H9 (cell line): Measurements from ENCODE around the gene FGD5. TPM values are rescaled to one million over a fixed set of nuclear protein-coding genes. Genes with fewer than 3 reads are reported as not detected.

Source experiments
- DNase-seq: peaks from one replicate; pipeline ENCODE4 v3.0.0-alpha.2; 2017
- H2AFZ ChIP-seq: one replicate; pipeline ENCODE4 v1.6.1; 2013; ENCODE audit warnings: mild to moderate bottlenecking, low read length, control low read depth, moderate library complexity
- H2AK5ac ChIP-seq: 2 replicates; pipeline ENCODE4 v1.6.1; 2013; ENCODE audit warnings: low read length, control low read depth, mixed read lengths; ENCODE audit not compliant: insufficient read length
- H2BK120ac ChIP-seq: one replicate; pipeline ENCODE4 v1.6.1; 2013; ENCODE audit warnings: low read depth, mild to moderate bottlenecking, low read length, control low read depth, inconsistent platforms; ENCODE audit not compliant: poor library complexity, severe bottlenecking
- H2BK12ac ChIP-seq: 2 replicates; pipeline ENCODE4 v1.6.1; 2013; ENCODE audit warnings: low read length, control low read depth, mixed read lengths, low read depth; ENCODE audit not compliant: insufficient read length
- H2BK15ac ChIP-seq: 2 replicates; pipeline ENCODE4 v1.6.1; 2013; ENCODE audit warnings: low read depth, low read length, control low read depth
- H2BK20ac ChIP-seq: one replicate; pipeline ENCODE4 v1.6.1; 2013; ENCODE audit warnings: low read depth, mild to moderate bottlenecking, low read length, control low read depth, inconsistent platforms; ENCODE audit not compliant: poor library complexity, severe bottlenecking
- H2BK5ac ChIP-seq: 2 replicates; pipeline ENCODE4 v1.6.1; 2013; ENCODE audit warnings: low read length, control low read depth, mixed read lengths; ENCODE audit not compliant: insufficient read length
- H3K14ac ChIP-seq: 2 replicates; pipeline ENCODE4 v1.6.1; 2013; ENCODE audit warnings: low read length, control low read depth; ENCODE audit not compliant: insufficient read depth
- H3K18ac ChIP-seq: 2 replicates; pipeline ENCODE4 v1.6.1; 2013; ENCODE audit warnings: low read depth, mild to moderate bottlenecking, mixed read lengths, low read length, control low read depth; ENCODE audit not compliant: insufficient read length
- H3K23ac ChIP-seq: 2 replicates; pipeline ENCODE4 v1.6.1; 2013; ENCODE audit warnings: low read length, control low read depth, mixed read lengths, low read depth; ENCODE audit not compliant: insufficient read length
- H3K23me2 ChIP-seq: 2 replicates; pipeline ENCODE4 v1.6.1; 2013; ENCODE audit warnings: low read depth, mild to moderate bottlenecking, mixed read lengths, low read length, control low read depth; ENCODE audit not compliant: insufficient read length, poor library complexity, severe bottlenecking
- H3K27ac ChIP-seq: 2 replicates; pipeline ENCODE4 v1.5.1; 2013; ENCODE audit warnings: low read length, control low read depth, mixed read lengths, low read depth; ENCODE audit not compliant: insufficient read length
- H3K27me3 ChIP-seq: 2 replicates; pipeline ENCODE4 v1.6.1; 2013; ENCODE audit warnings: low read length, control low read depth, inconsistent platforms; ENCODE audit not compliant: insufficient read depth
- H3K4ac ChIP-seq: 2 replicates; pipeline ENCODE4 v1.6.1; 2013; ENCODE audit warnings: low read depth, mild to moderate bottlenecking, control low read depth, inconsistent platforms, low read length, moderate library complexity
- H3K4me1 ChIP-seq: 2 replicates; pipeline ENCODE4 v1.6.1; 2013; ENCODE audit warnings: low read length, control low read depth, inconsistent platforms; ENCODE audit not compliant: insufficient read depth
- H3K4me2 ChIP-seq: 2 replicates; pipeline ENCODE4 v1.6.1; 2013; ENCODE audit warnings: low read length, control low read depth, mixed read lengths; ENCODE audit not compliant: insufficient read length, insufficient read depth
- H3K56ac ChIP-seq: 2 replicates; pipeline ENCODE4 v1.6.1; 2013; ENCODE audit warnings: low read depth, mild to moderate bottlenecking, mixed read lengths, low read length, control low read depth; ENCODE audit not compliant: insufficient read length
- H3K79me1 ChIP-seq: 2 replicates; pipeline ENCODE4 v1.6.1; 2013; ENCODE audit warnings: low read depth, mild to moderate bottlenecking, moderate library complexity, low read length, control low read depth, inconsistent platforms; ENCODE audit not compliant: insufficient read depth, poor library complexity, severe bottlenecking
- H3K79me2 ChIP-seq: 2 replicates; pipeline ENCODE4 v1.6.1; 2013; ENCODE audit warnings: low read length, control low read depth, inconsistent platforms; ENCODE audit not compliant: insufficient read depth
- H3K9ac ChIP-seq: 2 replicates; pipeline ENCODE4 v1.6.1; 2013; ENCODE audit warnings: low read length, control low read depth, mixed read lengths; ENCODE audit not compliant: insufficient read length; ENCODE audit errors: extremely low read depth
- H3K9me3 ChIP-seq: one replicate; pipeline ENCODE4 v1.6.1; 2013; ENCODE audit warnings: low read depth, low read length, inconsistent platforms; ENCODE audit not compliant: control insufficient read depth
- H3T11ph ChIP-seq: one replicate; pipeline ENCODE4 v1.6.1; 2013; ENCODE audit warnings: mild to moderate bottlenecking, low read length, control low read depth, inconsistent platforms
- H4K20me1 ChIP-seq: one replicate; pipeline ENCODE4 v1.6.1; 2013; ENCODE audit not compliant: control insufficient read depth, insufficient read length, insufficient read depth
- H4K5ac ChIP-seq: 2 replicates; pipeline ENCODE4 v1.6.1; 2013; ENCODE audit warnings: low read depth, mild to moderate bottlenecking, mixed read lengths, low read length, control low read depth; ENCODE audit not compliant: insufficient read length
- H4K8ac ChIP-seq: replicated peaks from 2 replicates; pipeline ENCODE4 v1.6.1; 2013; ENCODE audit warnings: low read length, control low read depth, mixed read lengths, low read depth; ENCODE audit not compliant: insufficient read length
- H4K91ac ChIP-seq: 2 replicates; pipeline ENCODE4 v1.6.1; 2013; ENCODE audit warnings: low read depth, mild to moderate bottlenecking, moderate library complexity, mixed read lengths, low read length, control low read depth; ENCODE audit not compliant: insufficient read length
- H3K27ac Mint-ChIP-seq, 3 experiments: 2 replicates in 2 of 3; 3 replicates in 1 of 3; pipeline ENCODE4 v1.8.0; 2020 to 2021; ENCODE audit warnings: mixed read lengths in 3 of 3, mild to moderate bottlenecking in 1 of 3, moderate library complexity in 1 of 3
- H3K27me3 Mint-ChIP-seq: 2 replicates; pipeline ENCODE4 v1.8.0; 2021; ENCODE audit warnings: low read depth, mild to moderate bottlenecking, moderate library complexity, mixed read lengths
- H3K36me3 Mint-ChIP-seq, 3 experiments: 2 replicates in 2 of 3; 3 replicates in 1 of 3; pipeline ENCODE4 v1.8.0; 2020 to 2021; ENCODE audit warnings: low read depth in 3 of 3, mixed read lengths in 3 of 3; ENCODE audit not compliant: insufficient read depth in 1 of 3
- H3K4me1 Mint-ChIP-seq, 2 experiments: 2 replicates each; pipeline ENCODE4 v1.8.0; 2020; ENCODE audit warnings: mixed read lengths in 2 of 2
- H3K4me3 Mint-ChIP-seq, 2 experiments: 2 replicates in 1 of 2; 3 replicates in 1 of 2; pipeline ENCODE4 v1.8.0; 2020 to 2021; ENCODE audit warnings: mild to moderate bottlenecking in 2 of 2, mixed read lengths in 2 of 2, moderate library complexity in 1 of 2
- H3K9me3 Mint-ChIP-seq, 2 experiments: 2 replicates in 1 of 2; 3 replicates in 1 of 2; pipeline ENCODE4 v1.8.0; 2020; ENCODE audit warnings: mild to moderate bottlenecking in 2 of 2, mixed read lengths in 2 of 2, moderate library complexity in 1 of 2
- WGBS: extraction: QIAGEN DNeasy Blood & Tissue Kit; methylation state at CpG from one replicate; pipeline ENCODE4 v1.1.7; 2013; ENCODE audit warnings: missing lambda C conversion rate, low lambda C conversion rate, mixed read lengths; ENCODE audit not compliant: insufficient read length; ENCODE audit errors: extremely low coverage; 5-methylcytosine and 5-hydroxymethylcytosine counted together
- total RNA-seq: library from RNA; stranded (reverse); gene quantifications from 2 replicates; pipeline ENCODE4 v1.2.1, GENCODE V29; 2021
- TF ChIP-seq, protein P1 (sequence below): fragments of 200-600 bp; sonication (generic); conservative IDR thresholded peaks from 3 replicates; pipeline ENCODE4 v1.8.0; 2021; ENCODE audit warnings: antibody characterized with exemption, mild to moderate bottlenecking

FGD5 gene
- total RNA-seq, 1 experiment from 2014 or later, result 7.8 TPM

DNA sequence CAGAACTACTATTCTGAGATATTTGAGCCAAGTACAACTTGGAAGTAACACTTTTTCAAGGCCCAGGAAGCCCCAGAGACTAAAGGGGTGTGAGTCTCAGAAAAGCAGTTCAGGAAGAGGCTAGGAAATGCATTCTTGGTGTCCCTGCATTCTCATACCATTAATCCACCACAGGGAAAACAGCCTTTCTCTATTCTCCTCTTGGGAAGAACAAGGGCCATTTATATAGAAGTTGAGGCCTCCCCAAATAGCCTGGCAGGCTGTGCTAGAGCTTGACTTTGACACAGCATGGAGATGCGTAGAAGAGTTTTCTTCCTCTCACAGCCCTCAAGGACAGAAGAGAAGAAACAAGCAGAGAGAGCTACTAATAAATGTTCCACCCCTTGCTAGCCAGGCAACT, 123.1 kb downstream of the FGD5 start:
- no peaks in the 10 kb centered on the region for H3K9me3 ChIP-seq
- H3K27me3 Mint-ChIP-seq, result no peaks in the 10 kb centered on the region
- H3K4me1 ChIP-seq, result no peaks in the 10 kb centered on the region
- H4K8ac ChIP-seq, result no peak overlapping the region
- H3K4ac ChIP-seq, result no peak overlapping the region
- no peak overlapping the region for H2BK120ac ChIP-seq
- H3K27ac ChIP-seq, result no peak overlapping the region
- no peak for DNase-seq
- H3K56ac ChIP-seq, result no peak overlapping the region
- peak overlapping the region in 2 of 3 experiments; percentile 34 to 72; a peak in 3 of 7 replicates for H3K27ac Mint-ChIP-seq
- no peak overlapping the region for H3K4me2 ChIP-seq
- no peak overlapping the region for H2BK15ac ChIP-seq
- no peak overlapping the region for H3K4me3 Mint-ChIP-seq
- H3K23me2 ChIP-seq, result no peaks in the 10 kb centered on the region
- WGBS, result no CpG with 5 or more reads among the region's 1 CpG
- H4K91ac ChIP-seq, result no peak overlapping the region
- H2AK5ac ChIP-seq, result no peak overlapping the region
- peaks cover 11 to 34% (median 30%) of the 10 kb centered on the region in 3 experiments; a peak in 5 of 7 replicates for H3K36me3 Mint-ChIP-seq
- no peak overlapping the region for H3K18ac ChIP-seq
- H4K20me1 ChIP-seq, result no peaks in the 10 kb centered on the region
- no peaks in the 10 kb centered on the region for H3K9me3 Mint-ChIP-seq
- no peak overlapping the region for H2AFZ ChIP-seq
- H3K27me3 ChIP-seq, result no peaks in the 10 kb centered on the region
- H3K79me2 ChIP-seq, result peaks cover 15% of the 10 kb centered on the region; the same call in 1 of the 2 replicates
- H2BK12ac ChIP-seq, result no peak overlapping the region
- no peak overlapping the region for H2BK20ac ChIP-seq
- H3K79me1 ChIP-seq, result peaks cover 5% of the 10 kb centered on the region
- TF ChIP-seq, protein P1, sequence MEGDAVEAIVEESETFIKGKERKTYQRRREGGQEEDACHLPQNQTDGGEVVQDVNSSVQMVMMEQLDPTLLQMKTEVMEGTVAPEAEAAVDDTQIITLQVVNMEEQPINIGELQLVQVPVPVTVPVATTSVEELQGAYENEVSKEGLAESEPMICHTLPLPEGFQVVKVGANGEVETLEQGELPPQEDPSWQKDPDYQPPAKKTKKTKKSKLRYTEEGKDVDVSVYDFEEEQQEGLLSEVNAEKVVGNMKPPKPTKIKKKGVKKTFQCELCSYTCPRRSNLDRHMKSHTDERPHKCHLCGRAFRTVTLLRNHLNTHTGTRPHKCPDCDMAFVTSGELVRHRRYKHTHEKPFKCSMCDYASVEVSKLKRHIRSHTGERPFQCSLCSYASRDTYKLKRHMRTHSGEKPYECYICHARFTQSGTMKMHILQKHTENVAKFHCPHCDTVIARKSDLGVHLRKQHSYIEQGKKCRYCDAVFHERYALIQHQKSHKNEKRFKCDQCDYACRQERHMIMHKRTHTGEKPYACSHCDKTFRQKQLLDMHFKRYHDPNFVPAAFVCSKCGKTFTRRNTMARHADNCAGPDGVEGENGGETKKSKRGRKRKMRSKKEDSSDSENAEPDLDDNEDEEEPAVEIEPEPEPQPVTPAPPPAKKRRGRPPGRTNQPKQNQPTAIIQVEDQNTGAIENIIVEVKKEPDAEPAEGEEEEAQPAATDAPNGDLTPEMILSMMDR, result no peak
- H3K23ac ChIP-seq, result no peak overlapping the region
- H4K5ac ChIP-seq, result no peak overlapping the region
- no peak overlapping the region for H3T11ph ChIP-seq
- H2BK5ac ChIP-seq, result no peak overlapping the region
- H3K14ac ChIP-seq, result no peak overlapping the region
- peaks cover 25 to 27% of the 10 kb centered on the region in 2 experiments for H3K4me1 Mint-ChIP-seq
- no peak overlapping the region for H3K9ac ChIP-seq
